ENCODE data around the gene ETV4. TPM values are rescaled to one million over a fixed set of nuclear protein-coding genes. Genes with fewer than 3 reads are reported as not detected.

The ETV4 gene
- total and polyA plus RNA-seq, 2 of the 13 experiments (the other 11 are each of a cell fraction or from before 2014, with no cell fraction given): 128 to 330 TPM

GRCh38 chr17:43559161-43559816, 13.1 kb upstream of the ETV4 start (continued):
- no peak for TF ChIP-seq MBD4 (IDR thresholded peaks at IDR 0.05; ENCODE audit: borderline replicate concordance, low read length)
- TF ChIP-seq CEBPG (CRISPR knock-in tag; IDR thresholded peaks at IDR 0.05): peak; percentile 78
- no peak for TF ChIP-seq GFI1 (CRISPR knock-in tag; IDR thresholded peaks at IDR 0.05; ENCODE audit: borderline replicate concordance)
- TF ChIP-seq ZNF260 (CRISPR knock-in tag; IDR thresholded peaks at IDR 0.05; ENCODE audit: borderline replicate concordance, low read depth): no peak
- TF ChIP-seq ZNF160 (CRISPR knock-in tag; IDR thresholded peaks at IDR 0.05): 0 out of 2 replicates have a peak, but pooled peaks have one; percentile 25
- TF ChIP-seq ZNF224 (CRISPR knock-in tag; IDR thresholded peaks at IDR 0.05): no peak
- peak; percentile 26; the same call in 1 of the 2 replicates for TF ChIP-seq YEATS4 (CRISPR knock-in tag; IDR thresholded peaks at IDR 0.05; ENCODE audit: borderline replicate concordance)
- TF ChIP-seq HNRNPL (IDR thresholded peaks at IDR 0.05; ENCODE audit: low read depth, low read length): peak; percentile 72
- TF ChIP-seq ZNF180 (CRISPR knock-in tag; IDR thresholded peaks at IDR 0.05; ENCODE audit: borderline replicate concordance, low read depth): no peak
- TF ChIP-seq ATF7-NPFF (CRISPR knock-in tag; IDR thresholded peaks at IDR 0.05; ENCODE audit: low read depth): peak; percentile 75; the same call in 1 of the 2 replicates
- TF ChIP-seq CTCF (CRISPR knock-in tag; IDR thresholded peaks at IDR 0.05): no peak
- no peak for TF ChIP-seq ZNF609 (CRISPR knock-in tag; IDR thresholded peaks at IDR 0.05; ENCODE audit: borderline replicate concordance)
- peak; percentile 33; the same call in 1 of the 2 replicates for TF ChIP-seq ZNF770 (CRISPR knock-in tag; IDR thresholded peaks at IDR 0.05)
- TF ChIP-seq MXI1 (IDR thresholded peaks at IDR 0.05; ENCODE audit: borderline replicate concordance, low read depth, low read length): no peak
- no peak; the same call in 1 of the 2 replicates for TF ChIP-seq THAP7 (CRISPR knock-in tag; IDR thresholded peaks at IDR 0.05)
- no peak for TF ChIP-seq ZNF275 (CRISPR knock-in tag; IDR thresholded peaks at IDR 0.05; ENCODE audit: borderline replicate concordance)
- no peak for TF ChIP-seq DNMT1 (CRISPR knock-in tag; IDR thresholded peaks at IDR 0.05)
- no peak; the same call in 1 of the 2 replicates for TF ChIP-seq ZNF256 (CRISPR knock-in tag; conservative IDR thresholded peaks at IDR 0.05)
